Right lobe of liver (tissue), 6 donors: ENCODE results near the gene FLT3. TPM values are rescaled to one million over a fixed set of nuclear protein-coding genes. Genes with fewer than 3 reads are reported as not detected.
"Not testable (repeated sequence)": the region's sequence is repeated elsewhere in the genome, so short reads cannot be mapped to it uniquely, and the experiment has no call there.

Experiments
- ATAC-seq, 4 donors: fragments of 200-7000 bp; cut with Tn5 transposase; one replicate each; pipeline ENCODE4 v1.9.1; 2020; ENCODE audit warnings: mild to moderate bottlenecking in 4 of 4, moderate library complexity in 4 of 4
- DNase-seq, 3 donors: peaks; one replicate each; pipeline ENCODE4 v3.0.0-alpha.2; 2020
- H3K27ac ChIP-seq, 3 donors: fragments of 200-600 bp; one replicate each; pipeline ENCODE4 v1.8.0; 2022
- H3K27me3 ChIP-seq, 2 donors: fragments of 200-600 bp; one replicate each; pipeline ENCODE4 v1.8.0; 2022
- H3K36me3 ChIP-seq, 4 donors: fragments of 200-600 bp; sonication (generic) in 1 of 4; one replicate each; pipeline versions ENCODE4 v1.5.1 to v1.8.0; 2017 to 2022; ENCODE audit warnings: control low read depth in 1 of 4
- H3K4me1 ChIP-seq, 4 donors: fragments of 200-600 bp; sonication (generic) in 1 of 4; one replicate each; pipeline versions ENCODE4 v1.5.1 to v1.8.0; 2017 to 2022; ENCODE audit warnings: control low read depth in 1 of 4
- H3K4me3 ChIP-seq, 3 donors: fragments of 200-600 bp; one replicate each; pipeline ENCODE4 v1.8.0; 2022
- H3K9me3 ChIP-seq, 4 donors: fragments of 200-600 bp; sonication (generic) in 1 of 4; one replicate each; pipeline versions ENCODE4 v1.5.1 to v1.8.0; 2017 to 2022; ENCODE audit warnings: control low read depth in 1 of 4
- POLR2A ChIP-seq: fragments of 450-650 bp; IDR thresholded peaks from one replicate; pipeline ENCODE4 v1.6.1; 2017; ENCODE audit warnings: antibody characterized with exemption, mild to moderate bottlenecking
- WGBS: methylation state at CpG from one replicate; pipeline ENCODE4 v1.1.6; 2018; ENCODE audit warnings: low coverage, low lambda C conversion rate; ENCODE audit not compliant: insufficient coverage; ENCODE audit errors: missing lambda C conversion rate; 5-methylcytosine and 5-hydroxymethylcytosine counted together
- intact Hi-C, 2 donors: fragments of 100-400 bp; cut with DNase I; formaldehyde crosslinking; loops; one replicate each; pipeline versions ENCODE4 v1.11.2 to v1.14.1; 2022
- total RNA-seq, 6 experiments: library from RNA; depleted of rRNA in 2 of 6; stranded (reverse); fragments of >200 nt in 2 of 6; fragmentation: NEBNext Ultra II Directional in 3 of 6; extraction: Animal tissue kit (Norgen Biotek cat#: 25700) in 3 of 6; gene quantifications; one replicate each; pipeline versions ENCODE4 v1.1.0 to v1.2.4, GENCODE V29; 2016 to 2023
- TF ChIP-seq, protein P1 (sequence below), 4 donors: fragments of 200-600 bp in 3 of 4; fragments of 450-650 bp in 1 of 4; IDR thresholded peaks; one replicate each; pipeline versions ENCODE4 v1.5.1 to v1.8.0; 2016 to 2022; ENCODE audit warnings: antibody characterized with exemption in 4 of 4, mild to moderate bottlenecking in 2 of 4
- donor health status: DM: no; HTN: yes; CAD: no.
- donor health status: DM: no; HTN: no; CAD: no.
- donor health status: DM: no; HTN: no; CAD: no.
- donor health status: DM: no; HTN: yes; CAD: no.
- donor health status: DM: no; HTN: yes; CAD: no.

Gene FLT3
- total RNA-seq, 6 experiments from 2014 or later: 0.04 to 0.74 (median 0.24) TPM

DNA sequence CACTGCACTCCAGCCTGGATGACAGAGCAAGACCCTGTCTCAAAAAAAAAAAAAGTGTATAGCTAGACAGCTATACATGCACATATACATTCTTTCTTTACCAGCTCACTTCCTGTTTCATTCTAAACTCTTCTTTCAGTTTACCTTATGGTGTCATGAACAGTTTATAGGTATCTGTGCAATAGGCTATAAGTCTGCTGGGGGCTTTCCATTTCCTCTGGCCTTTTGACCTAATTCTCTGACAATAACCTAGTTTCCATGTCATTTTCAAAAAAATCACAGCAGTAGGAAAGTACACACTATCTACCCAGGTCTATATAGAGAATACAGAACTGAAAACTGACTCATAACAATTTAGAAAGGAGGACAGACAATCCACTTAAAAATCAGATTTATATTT lies 87.5 kb downstream of the FLT3 start:
- no peak for TF ChIP-seq POLR2A
- TF ChIP-seq, protein P1, sequence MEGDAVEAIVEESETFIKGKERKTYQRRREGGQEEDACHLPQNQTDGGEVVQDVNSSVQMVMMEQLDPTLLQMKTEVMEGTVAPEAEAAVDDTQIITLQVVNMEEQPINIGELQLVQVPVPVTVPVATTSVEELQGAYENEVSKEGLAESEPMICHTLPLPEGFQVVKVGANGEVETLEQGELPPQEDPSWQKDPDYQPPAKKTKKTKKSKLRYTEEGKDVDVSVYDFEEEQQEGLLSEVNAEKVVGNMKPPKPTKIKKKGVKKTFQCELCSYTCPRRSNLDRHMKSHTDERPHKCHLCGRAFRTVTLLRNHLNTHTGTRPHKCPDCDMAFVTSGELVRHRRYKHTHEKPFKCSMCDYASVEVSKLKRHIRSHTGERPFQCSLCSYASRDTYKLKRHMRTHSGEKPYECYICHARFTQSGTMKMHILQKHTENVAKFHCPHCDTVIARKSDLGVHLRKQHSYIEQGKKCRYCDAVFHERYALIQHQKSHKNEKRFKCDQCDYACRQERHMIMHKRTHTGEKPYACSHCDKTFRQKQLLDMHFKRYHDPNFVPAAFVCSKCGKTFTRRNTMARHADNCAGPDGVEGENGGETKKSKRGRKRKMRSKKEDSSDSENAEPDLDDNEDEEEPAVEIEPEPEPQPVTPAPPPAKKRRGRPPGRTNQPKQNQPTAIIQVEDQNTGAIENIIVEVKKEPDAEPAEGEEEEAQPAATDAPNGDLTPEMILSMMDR (IDR thresholded peaks at IDR 0.05): no peak
- intact Hi-C loops: no loop called here
- ATAC-seq: no peak

DNA sequence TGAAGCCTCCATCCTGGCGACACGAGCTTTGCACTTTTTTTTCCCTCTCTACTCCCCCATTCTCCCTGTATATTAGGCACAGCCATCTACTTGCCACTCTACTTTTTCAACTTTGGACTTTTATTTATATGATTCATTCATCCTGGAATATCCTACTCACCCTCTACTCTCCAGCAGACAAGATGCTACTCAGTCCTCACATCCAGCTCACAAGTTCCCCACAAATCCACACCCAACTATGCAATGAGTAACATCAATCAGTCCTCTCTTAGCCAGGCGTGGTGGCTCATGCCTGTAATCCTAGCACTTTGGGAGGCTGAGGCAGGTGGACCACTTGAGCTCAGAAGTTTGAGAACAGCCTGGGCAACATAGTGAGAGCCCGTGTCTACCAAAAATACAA lies 88.0 kb downstream of the FLT3 start:
- 81% methylated on average over 2 of the region's 4 CpGs for WGBS
- DNase-seq (no peak), ATAC-seq (no peak)
- intact Hi-C loops: no loop called here
- no peak overlapping the region for H3K27ac ChIP-seq
- TF ChIP-seq, protein P1 (IDR thresholded peaks at IDR 0.05): no peak
- no peak for TF ChIP-seq POLR2A
- no peaks in the 10 kb centered on the region for H3K4me1 ChIP-seq
- H3K4me3 ChIP-seq: no peak overlapping the region
- H3K9me3 ChIP-seq: no peaks in the 10 kb centered on the region
- no peaks in the 10 kb centered on the region for H3K36me3 ChIP-seq
- no peaks in the 10 kb centered on the region for H3K27me3 ChIP-seq

More for the DNA sequence above, 87.5 kb downstream of the FLT3 start:
- DNase-seq: no peak
- Histone ChIP-seq H3K4me1 (no peaks in the 10 kb centered on the region), H3K27me3 (no peaks in the 10 kb centered on the region), H3K27ac (no peak overlapping the region), H3K36me3 (no peaks in the 10 kb centered on the region), H3K9me3 (no peaks in the 10 kb centered on the region), H3K4me3 (no peak overlapping the region)

DNA sequence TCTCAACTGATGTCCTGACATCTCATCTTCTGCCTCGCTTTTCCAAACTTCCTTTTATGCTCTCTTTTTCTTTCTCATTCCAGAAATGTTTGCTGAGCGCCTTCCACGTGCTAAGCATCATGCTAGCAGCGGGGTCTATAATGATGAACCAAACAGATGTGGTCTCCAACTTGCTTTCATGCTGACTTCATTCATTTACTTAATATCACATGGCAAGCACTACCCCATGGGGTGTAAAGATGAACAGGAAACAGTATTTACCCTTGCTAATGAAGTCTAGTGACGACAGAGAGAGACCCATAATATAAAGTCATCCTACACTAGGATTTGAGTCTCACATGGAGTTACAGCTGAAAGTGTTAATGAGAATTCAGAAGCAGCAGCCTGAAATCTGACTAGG lies 90.3 kb downstream of the FLT3 start:
- Histone ChIP-seq H3K27ac (no peak overlapping the region), H3K9me3 (no peaks in the 10 kb centered on the region), H3K4me3 (no peak overlapping the region), H3K27me3 (no peaks in the 10 kb centered on the region), H3K4me1 (no peaks in the 10 kb centered on the region), H3K36me3 (no peaks in the 10 kb centered on the region)
- intact Hi-C loops: no loop called here
- TF ChIP-seq, protein P1 (IDR thresholded peaks at IDR 0.05): no peak
- no peak for TF ChIP-seq POLR2A
- DNase-seq: no peak
- WGBS: 74% methylated on average over 5 of the region's 5 CpGs
- no peak for ATAC-seq

DNA sequence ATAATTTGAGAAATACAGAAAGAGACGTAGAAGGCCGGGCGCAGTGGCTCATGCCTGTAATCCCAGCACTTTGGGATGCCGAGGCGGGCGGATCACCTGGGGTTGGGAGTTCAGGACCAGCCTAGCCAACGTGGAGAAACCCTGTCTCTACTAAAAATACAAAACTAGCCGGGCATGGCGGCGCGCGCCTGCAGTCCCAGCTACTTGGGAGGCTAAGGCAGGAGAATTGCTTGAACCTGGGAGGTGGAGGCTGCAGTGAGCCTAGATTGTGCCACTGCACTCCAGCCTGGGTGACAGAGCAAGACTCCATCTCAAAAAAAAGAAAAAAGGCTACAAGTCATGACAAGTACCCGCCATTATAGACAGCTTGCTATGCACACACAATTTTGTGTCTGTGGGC lies 95.4 kb downstream of the FLT3 start:
- ATAC-seq, H3K4me3 ChIP-seq, H3K27me3 ChIP-seq, DNase-seq, H3K36me3 ChIP-seq, H3K27ac ChIP-seq, H3K4me1 ChIP-seq, intact Hi-C loops, H3K9me3 ChIP-seq: not testable (repeated sequence)
- WGBS: 92% methylated on average over 8 of the region's 13 CpGs

DNA sequence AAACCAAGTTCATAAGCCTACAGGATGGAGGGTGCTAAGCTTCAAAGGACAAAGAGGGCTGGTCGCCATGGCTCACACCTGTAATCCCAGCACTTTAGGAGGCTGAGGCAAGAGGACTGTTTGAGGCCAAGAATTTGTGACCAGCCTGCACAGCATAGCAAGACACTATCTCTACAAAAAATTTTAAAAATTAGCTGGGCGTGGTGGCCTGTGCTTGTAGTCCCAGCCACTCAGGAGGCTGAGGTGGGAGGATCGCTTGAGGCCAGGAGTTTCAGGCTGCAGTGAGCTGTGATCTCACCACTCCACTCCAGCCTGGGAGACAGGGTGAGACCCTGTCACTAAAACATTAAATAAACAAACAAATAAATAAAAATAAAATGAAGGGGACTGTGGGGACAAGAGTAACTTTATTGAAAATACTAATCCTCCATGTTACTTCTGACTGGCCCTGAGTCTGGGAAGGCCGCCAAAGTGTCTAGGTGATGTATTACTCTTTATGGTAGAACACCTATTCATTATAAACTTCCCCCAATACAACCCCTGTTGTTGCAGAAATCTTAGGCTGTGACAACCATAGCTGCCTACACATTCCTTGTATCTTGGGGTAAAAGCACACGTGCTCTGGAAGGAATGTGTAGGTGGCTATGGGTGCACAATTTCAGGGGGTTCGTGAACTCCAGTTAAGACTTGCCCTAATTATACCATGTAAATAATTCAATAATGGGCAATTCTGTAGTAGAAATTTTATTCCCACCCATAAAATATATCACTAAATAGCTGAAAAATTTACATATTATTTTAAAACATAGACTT lies 97.3 kb downstream of the FLT3 start:
- TF ChIP-seq, protein P1 (IDR thresholded peaks at IDR 0.05): no peak
- H3K4me1 ChIP-seq: no peaks in the 10 kb centered on the region
- no peaks in the 10 kb centered on the region for H3K36me3 ChIP-seq
- H3K4me3 ChIP-seq: no peak overlapping the region
- ATAC-seq (no peak), DNase-seq (no peak)
- H3K9me3 ChIP-seq: no peaks in the 10 kb centered on the region
- WGBS: 87% methylated on average over 6 of the region's 6 CpGs
- no peak overlapping the region for H3K27ac ChIP-seq
- intact Hi-C loops: no loop called here
- H3K27me3 ChIP-seq: no peaks in the 10 kb centered on the region
